ENCODE results near the gene SYT6.
"Not testable (repeated sequence)": the region's sequence is repeated elsewhere in the genome, so short reads cannot be mapped to it uniquely, and the experiment has no call there.

SYT6 gene

DNA sequence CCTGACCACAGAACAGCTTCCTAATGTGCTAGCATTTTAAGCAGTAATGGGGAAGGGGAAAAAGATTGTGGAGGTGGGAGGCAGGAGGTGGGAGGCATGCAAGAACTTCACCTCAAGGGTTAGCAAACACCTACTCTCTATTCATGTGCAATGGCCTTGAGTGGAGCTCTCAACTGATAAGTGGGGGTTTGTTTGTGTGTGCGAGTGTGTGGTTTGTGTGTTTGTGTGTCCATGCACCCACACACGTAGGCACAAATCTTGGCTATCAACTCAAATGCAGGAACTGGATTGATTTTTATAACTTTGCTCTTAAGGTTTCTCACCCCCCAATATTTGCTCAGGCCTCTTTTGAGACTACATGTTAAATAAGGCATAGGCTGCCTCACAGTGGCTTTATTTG, 78.6 kb downstream of the SYT6 start:
- DNase-seq (ENCODE audit: low read depth in 2 of 2) = no peak

DNA sequence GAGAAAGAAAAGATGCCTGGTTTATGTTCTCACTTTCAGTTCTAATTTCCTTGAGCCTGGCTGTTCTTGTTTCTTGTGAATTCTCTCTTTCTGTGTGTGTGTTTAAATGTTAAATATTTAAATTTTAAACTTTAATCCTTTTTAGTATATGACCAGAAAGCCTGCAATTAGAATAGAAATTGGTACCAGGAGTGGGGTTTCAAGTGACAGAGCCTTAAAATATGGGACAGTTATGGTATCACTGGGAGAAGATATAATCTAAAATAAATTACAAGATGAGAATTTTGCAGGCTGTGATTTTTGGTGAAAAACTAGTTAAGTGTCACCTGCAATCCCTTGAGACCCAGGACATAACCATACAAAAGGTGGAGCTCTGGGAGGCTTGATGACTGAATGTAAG, 81.4 kb downstream of the SYT6 start:
- no peak for DNase-seq (ENCODE audit: low read depth in 2 of 2)

DNA sequence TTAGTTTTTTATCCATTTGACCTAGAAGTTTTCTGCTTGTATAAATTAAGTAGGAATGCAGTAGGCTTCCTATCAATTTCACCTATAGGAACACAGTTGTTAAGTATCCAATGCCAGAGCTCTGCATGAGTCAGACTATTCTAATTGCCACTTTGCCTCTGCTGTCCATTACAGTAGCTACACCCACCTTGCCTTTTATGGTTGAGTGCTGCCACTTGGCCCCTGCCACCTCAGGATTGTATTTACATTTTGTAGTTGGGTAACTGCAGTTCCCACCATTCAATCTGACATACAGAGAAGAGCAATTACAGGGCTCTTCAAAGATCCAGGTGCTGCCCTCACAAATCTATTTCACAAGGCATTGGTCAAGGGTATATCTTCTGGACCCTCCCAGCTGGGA, 83.9 kb downstream of the SYT6 start:
- not testable (repeated sequence) for DNase-seq (ENCODE audit: low read depth in 2 of 2)

DNA sequence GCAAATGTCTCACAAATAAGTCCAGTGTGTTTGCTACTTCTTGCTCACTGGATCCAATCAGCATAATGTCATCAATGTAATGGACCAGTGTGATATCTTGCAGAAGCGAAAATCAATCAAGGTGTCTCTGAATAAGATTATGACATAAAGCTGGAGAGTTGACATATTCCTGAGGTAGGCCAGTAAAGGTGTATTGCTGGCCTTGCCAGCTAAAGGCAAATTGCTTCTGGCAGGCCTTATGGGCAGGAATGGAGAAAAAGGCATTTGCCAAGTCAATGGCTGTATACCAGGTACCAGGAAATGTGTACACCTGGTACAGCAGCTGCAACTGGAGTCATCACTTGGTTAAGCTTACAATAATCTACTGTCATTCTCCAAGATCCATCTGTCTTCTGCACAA, 85.0 kb downstream of the SYT6 start:
- not testable (repeated sequence) for DNase-seq (ENCODE audit: low read depth in 2 of 2)

DNA sequence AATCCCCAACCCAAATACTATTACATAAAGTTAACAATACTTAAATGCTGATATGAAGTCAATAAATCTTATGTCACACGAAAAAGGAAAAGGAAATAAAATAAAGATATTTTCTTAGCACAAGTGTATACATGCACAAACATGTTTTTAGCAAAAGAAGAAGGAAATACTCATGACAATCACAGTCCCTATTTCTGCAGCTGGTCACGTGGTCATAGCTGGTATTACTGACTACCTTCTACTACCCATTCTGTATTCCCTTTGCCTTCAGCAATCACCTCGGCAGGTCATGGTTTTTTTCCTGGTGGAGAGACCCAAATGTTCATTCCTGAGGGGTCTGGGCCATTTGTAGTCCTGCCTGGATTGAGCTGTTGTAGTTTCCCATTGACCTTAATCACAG, 88.0 kb downstream of the SYT6 start:
- DNase-seq (ENCODE audit: low read depth in 2 of 2) = not testable (repeated sequence)

- DNase-seq (ENCODE audit: low read depth in 2 of 2) = no peak
Observed at GRCh38 chr1:114063544-114063943, 90.1 kb downstream of the SYT6 start.

GRCh38 chr1:114062477-114063099, 91.1 kb downstream of the SYT6 start:
- peak; percentile 31 to 34 for DNase-seq (ENCODE audit: low read depth in 2 of 2)

DNA sequence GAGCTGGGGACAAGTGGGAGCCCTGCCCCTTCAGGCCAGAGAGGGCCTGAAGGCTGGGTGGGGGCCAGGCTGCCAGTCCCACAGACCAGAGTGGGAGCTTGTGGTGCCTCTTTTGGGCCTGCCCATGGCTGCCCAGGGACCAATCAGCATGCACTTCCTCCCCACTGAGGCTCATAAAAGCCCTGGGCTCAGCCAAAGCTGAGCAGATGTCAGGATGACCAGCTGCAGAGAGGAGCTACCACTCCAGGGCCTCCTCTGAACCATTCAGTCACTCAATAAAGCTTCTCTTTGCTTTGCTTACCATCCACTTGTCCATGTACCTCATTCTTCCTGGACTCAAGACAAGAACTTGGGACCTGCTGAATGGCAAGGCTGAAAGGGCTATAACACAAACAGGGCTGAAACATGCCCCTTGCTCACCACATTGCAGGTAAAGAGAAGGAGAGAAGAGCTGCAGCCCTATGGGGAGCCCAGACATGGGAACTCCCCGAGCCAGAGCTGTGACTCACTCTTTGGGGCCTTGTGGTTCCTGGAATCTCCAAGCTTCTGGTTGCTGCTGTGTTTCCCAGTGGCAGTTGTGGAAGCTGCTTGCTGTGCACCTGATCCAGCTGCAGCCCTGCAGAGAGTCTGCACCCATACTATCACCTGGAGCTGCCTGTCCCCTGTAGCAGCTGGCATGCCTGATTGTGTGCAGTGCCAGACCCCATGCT, 92.4 kb downstream of the SYT6 start:
- no peak for DNase-seq (ENCODE audit: low read depth in 2 of 2)

GRCh38 chr1:114058236-114058635, 95.4 kb downstream of the SYT6 start:
- DNase-seq (ENCODE audit: low read depth in 2 of 2) = not testable (repeated sequence)

DNA sequence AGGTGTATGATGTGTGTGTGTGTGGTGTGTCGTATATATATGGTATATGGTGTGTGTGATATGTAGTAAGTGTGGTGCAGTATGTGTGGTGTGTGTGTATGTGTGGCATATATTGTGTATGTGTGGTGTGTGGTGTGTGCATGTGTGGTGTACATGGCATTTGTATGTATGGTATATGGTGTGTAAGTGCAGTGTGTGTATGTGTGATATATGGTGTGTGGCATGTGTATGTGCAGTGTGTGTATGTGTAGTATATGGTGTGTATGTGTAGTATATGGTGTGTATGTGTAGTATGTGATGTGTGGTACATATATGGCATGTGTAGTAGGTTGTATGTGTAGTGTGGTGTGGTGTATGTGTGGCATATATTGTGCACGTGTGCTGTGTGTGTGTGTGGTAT, 99.5 kb downstream of the SYT6 start:
- DNase-seq (ENCODE audit: low read depth in 2 of 2) = no peak

DNA sequence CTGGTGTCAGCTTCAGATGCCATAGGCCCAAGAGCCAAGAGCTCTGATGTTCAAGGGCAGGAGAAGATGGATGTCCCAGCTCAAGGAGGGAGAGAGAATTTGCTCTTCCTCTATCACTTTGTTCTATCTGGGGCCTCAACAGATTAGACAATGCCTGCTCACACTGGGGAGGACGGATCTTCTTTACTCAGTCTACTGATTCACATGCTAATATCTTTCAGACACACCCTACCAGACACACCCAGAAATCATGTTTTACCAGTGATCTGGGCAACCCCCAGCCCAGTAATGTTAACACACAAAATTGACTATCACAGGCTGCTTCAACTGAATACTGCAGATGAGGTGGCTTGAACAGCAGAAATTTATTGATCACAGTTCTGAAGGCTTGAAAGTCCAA, 105.4 kb downstream of the SYT6 start:
- no peak for DNase-seq (ENCODE audit: low read depth in 2 of 2)

DNA sequence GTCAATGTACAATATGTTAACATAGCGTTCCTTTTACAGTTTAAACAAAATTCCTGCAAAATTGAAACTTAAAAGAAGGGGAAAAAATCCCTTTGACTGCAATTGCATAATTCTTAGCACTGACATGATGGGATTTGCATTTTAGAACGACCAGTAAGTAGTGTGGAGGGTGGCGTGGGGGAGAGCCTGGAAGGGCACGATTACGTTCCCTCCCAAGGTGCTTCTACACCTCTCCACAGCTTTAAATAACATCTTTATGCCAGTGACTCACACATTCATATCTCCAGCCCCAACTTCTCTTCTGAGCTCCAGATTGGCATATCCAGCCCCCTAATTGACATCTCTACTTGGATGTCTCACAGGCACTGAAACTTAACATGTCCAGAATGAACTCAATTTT, 110.1 kb downstream of the SYT6 start:
- DNase-seq (ENCODE audit: low read depth in 2 of 2) = no peak

- DNase-seq (ENCODE audit: low read depth in 2 of 2) = no peak
Observed at GRCh38 chr1:114043054-114043453, 110.6 kb downstream of the SYT6 start.

- DNase-seq (ENCODE audit: low read depth in 2 of 2) = no peak
Observed at GRCh38 chr1:114040273-114041015, 113.2 kb downstream of the SYT6 start.

Measured in fibroblast of skin of left biceps (primary cell).